Measurements from ENCODE around the gene MARK3.
"Not testable (repeated sequence)": the region's sequence is repeated elsewhere in the genome, so short reads cannot be mapped to it uniquely, and the experiment has no call there.

The MARK3 gene

DNA sequence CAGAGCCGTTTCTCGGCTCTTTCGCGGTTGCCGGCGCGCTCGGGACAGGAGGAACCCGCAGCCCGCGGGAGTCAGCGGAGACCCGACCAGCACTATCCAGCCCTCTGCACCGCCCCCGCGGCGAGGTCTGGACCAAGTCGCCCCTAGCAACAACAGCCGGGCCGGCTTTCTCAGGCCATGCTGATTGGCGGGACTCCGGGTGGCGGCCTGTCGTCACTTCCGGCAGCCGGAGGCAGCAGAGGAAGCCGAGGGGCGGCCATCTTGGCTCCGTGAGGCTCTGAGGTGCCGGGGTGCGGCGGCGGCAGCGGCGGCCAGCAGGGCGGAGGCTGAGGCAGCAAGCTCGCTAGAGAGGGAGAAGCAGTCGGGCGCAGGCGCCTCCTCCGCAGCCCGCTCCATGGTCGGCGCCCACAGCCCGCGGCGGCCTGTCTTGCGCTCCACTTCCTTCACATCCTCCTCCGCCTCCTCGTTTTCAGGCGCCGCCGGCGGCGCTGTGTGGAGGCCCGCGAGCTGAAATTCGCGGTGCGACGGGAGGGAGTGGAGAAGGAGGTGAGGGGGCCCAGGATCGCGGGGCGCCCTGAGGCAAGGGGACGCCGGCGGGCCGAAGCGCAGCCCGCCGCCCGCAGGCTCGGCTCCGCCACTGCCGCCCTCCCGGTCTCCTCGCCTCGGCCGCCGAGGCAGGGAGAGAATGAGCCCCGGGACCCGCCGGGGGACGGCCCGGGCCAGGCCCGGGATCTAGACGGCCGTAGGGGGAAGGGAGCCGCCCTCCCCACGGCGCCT lies at the start of gene MARK3:
Gene MARK3, plus strand, starts transcription at position 264 of the 777 bp plus-strand sequence. CDS start 615 bp downstream, outside the sequence.
- DNase-seq, result peak; percentile 98

- DNase-seq, result no peak
These were observed 49.0 kb upstream of the MARK3 start for GRCh38 chr14:103336191-103336590.

DNA sequence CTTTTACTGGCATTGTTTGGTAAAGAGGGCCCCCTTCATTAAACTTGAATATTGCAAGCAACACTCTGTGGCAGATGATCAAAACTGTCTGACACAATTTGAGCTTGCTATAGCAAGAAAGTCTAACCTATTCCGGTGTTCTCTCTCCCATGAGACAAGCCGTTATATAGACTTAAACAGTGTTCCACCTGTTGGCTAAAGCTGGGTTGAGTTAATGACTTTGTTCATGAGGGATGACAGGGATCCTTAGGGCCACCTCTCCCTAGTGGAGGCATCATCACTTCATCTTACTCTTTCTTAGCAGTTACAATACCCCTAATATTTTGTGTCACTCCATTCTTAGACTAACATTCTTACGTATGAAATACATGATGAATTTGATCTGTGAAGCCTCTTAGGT lies 47.4 kb upstream of the MARK3 start:
- DNase-seq, result no peak

GRCh38 chr14:103339561-103339960 lies 45.7 kb upstream of the MARK3 start:
- DNase-seq, result no peak

DNA sequence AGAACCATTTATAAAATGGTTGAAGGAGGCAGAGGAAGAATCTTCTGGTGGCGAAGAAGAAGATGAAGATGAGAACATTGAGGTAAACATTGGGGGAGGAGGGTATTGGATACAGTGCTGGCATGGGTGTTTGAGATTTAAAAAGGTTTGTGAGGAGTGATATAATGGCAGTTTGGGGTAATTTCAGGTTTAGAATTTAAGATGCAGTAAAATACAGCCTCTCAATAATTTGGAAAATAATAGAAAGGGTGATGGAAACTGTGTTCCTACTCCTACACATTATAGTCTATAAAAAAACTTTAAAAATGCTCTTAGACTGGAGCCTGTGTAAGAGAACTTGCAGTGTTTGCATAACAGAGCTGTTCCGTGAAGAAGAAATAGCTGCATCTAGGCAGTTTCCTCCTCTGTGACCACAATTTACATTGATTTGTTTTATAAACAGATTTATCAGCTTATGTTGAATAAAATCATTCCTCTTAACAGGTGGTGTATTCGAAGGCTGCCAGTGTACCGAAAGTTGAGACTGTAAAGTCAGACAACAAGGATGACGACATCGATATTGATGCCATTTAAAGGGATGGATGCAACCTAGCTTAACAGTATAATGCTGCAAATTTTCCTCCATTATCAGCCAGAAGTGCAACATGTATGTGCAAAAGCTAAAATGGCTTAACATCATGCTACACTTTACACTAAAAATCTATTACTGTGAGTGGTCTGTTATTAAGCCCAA lies 44.6 kb upstream of the MARK3 start:
- no peak for DNase-seq

DNA sequence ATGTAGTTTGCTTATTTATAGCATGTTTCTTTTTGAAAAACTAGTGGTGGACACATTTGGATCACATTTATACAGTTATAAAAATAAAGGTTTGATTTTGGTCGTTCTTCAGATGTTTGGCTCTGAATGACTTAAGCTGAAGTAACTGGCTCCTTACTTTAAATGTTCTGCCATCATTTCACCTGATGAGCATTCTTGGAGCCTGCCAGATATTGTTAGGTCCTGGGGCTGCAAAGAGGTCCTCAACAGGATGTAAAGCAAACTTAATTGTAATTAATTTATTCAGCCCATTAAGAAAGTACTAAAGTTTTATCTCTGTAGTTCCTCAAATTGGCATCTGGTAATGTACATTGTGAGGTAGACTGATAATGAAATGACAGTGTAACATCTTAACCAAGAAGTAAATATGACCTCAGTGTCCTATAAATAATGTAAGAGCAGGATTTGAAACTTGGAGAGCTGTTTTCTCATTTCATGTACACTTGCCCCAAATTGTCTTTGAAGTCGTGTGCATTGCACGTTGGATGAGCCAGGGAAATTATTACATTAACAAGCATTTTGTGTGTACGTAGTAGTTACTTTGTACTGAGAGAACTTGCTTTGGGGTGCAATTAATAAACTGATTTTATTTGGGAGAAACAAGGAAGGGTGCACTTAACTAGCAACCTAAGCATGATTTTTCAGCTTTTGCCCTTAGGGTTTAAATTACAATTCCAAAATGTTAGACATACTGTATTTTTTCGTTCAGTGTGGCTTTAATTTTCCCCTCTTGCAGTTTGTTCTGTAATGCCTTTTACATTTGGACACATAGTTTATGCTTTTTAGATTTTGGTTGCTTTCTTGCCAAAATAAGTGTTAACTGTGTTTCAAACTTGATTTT lies 43.7 kb upstream of the MARK3 start:
- DNase-seq, result no peak

DNA sequence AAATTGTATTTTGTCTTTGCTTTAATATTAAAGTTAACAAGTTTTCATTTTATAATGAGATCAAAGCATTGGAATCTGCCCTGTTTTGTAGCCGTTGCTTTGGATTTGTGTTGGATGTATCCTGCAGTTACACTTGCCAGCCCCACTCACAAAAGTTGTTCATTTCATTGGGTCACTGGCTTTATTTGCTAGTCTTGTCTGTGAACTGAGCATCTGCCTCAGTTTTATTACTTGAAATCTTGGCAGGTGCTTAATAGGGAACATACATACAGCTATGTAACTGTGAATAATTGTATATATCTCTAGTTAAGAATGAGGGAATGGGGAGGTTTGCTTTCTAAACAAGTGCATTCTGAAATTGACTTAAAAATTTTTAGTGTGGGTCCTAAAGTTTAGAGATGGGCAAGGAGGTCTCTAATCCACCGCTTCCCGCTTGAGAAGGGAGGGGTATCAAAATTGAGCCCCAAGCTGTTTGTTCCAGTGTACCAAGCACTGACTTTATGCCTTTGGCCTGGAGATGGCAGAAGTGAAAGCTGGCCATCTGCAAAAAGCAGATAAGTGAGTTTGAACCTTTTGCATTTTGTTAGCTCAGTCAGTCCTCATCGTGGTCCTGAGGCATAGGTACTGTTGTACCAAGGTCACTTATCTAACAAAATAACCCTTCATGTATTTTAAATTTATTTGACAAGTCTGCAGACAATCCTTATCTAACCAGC lies 41.9 kb upstream of the MARK3 start:
- no peak for DNase-seq

DNA sequence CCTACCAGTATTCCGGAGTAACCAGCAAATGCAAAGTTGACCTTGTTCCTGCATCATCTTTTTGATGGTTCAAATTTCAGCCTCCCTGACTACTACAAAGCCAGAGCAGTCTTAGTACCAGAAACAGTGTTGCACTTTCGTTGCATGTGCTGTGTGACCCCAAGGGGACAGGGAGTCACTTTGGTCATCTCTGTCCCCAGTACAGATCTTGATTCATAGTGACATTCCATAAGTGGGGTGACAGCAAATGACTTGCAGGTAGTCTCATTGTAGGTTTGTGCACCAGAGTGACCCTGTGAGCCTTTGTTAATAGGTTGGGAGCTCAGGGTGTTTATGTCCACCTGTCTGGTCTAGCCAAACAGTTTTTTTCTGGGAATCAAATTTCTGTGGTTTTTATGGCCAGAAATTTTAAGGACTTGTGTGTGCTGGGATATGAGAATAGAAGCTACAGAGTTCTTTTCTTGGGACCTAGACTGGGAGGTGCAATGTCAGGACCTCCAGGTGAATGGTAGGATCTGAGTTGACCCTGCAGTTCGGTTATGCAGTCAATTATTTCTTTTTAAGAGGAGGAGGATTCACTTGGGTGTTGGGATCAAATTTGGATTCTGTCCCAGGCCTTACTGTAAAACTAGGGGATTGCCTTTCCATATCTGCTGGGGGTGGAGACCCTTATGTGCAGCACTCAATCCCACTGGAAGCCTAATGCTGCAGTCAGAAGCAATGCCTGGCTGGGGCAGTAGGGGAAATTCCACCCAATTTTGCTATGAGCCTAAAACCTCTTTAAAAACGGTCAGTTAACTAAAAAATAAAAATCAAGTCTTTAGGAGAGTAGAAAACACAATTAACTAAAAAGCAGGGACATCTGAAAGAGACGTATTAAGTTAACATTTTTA lies 41.1 kb upstream of the MARK3 start:
- DNase-seq, result no peak

DNA sequence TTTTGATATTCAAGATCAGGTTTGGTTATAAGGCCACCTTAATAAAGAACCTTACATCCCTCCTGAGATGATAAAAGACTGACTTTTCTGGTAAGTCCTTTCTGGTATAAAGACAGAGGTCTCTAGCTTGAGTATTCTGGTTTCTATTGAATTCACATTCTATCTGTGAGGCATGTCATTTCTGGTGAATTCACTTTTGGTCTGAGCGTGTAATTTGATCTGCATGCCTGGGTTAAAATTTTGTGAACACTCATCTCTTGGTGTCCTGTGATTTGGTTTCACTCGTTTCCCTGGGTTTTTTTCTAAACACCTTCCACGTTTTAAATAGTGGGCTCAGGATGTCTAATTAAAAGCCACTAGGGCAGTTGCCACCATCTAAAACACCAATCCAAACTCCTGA lies 38.9 kb upstream of the MARK3 start:
- DNase-seq, result no peak

DNA sequence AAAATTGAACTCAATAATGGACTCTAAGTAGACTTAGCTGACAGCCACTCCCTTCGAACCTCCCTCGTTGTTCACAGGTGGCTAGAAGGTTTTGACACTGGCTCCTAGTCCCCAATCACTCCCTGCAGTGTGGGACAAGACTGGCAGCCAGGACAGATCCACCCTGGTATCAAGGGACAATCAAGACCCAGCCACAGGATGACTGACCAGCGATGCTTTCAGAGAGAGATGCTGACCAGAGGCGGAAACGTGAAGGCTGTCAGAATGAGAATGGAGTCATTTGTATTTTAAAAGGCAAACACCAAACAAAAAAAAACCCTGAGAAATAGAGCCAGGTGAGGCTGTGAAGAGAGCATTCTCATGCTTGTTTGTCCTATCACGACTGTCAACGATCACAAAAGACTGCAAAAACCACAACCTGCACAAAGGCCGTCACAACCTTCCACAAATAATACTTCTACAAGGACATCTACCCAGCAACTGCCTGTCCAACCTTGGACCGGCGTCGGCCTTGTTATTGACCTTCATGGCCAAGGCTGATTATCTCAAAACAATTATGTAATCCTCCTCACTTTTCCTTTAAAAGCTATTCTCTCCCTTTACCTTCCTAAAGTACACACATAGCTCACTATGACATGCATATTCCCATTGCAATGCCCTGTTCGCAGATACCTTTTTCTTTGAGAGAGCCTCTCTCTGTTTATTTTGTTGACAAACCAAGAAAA lies 38.0 kb upstream of the MARK3 start:
- DNase-seq, result no peak

- no peak for DNase-seq
These were observed 37.1 kb upstream of the MARK3 start for GRCh38 chr14:103348154-103348553.

GRCh38 chr14:103349982-103350381 lies 35.2 kb upstream of the MARK3 start:
- DNase-seq, result no peak

GRCh38 chr14:103353362-103353761 lies 31.9 kb upstream of the MARK3 start:
- no peak for DNase-seq

- no peak for DNase-seq
These were observed 31.1 kb upstream of the MARK3 start for GRCh38 chr14:103354141-103354540.

DNA sequence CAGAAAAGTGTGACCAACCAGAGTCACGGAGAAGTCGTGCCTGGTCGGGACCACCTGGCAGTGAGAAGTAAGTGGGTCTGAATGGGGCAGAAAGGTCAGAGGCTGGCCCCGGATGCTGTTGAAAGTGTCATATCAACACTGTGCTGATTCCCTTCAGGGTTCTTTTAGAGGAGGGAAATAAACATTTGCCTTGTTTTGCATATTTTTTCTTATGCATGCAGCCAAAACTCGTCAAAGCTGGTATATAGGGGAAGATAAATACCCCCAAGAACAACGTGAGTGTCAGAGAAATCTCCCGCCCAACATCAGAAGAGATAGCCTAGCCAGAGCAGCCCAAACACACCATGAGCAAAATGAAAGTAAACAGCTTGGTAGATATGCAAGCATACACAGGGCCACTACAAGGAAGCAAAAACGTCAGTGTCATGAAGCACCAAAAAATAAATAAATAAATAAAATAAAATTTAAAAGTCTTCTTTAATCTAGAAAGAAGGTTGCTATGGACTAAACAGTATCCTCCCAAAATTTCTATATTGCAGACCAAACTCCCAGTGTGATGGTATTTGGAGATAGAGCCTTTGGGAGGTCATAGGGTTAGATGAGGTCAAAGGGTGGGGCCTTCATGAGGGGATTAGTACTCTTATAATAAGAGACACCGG lies 29.1 kb upstream of the MARK3 start:
- DNase-seq, result no peak

DNA sequence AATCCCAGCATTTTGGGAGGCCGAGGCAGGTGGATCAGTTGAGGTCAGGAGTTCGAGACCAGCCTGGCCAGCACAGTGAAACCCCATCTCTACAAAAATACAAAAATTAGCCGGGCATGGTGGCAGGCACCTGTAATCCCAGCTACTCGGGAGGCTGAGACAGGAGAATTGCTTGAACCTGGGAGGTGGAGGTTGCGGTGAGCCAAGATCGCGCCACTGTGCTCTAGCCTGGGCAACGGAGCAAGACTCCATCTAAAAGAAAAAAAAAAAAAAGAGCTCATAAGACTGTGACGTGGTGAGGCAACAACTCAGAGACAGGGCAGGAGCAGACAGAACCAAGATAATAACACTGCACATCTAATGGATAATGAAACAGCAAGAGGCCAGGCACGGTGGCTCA lies 27.7 kb upstream of the MARK3 start:
- not testable (repeated sequence) for DNase-seq

GRCh38 chr14:103360548-103360947 lies 24.7 kb upstream of the MARK3 start:
- DNase-seq, result no peak

DNA sequence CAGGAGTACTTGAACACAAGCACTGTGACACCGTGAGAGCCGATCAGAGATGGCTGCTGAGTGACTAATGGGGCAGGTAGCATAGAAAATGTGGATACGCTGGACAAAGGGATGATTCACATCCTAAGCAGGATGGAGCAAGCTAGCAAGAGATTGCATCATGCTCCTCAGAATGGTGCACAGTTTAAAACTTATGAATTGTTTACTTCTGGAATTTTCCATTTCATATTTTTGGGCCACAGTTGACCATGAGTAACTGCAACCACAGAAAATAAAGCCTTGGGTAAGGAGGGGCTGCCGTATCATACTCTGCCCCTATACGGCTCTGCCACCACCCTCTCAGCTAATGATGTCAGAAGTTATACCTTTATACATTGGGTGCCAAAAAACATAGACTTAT lies 23.3 kb upstream of the MARK3 start:
- DNase-seq, result no peak

DNA sequence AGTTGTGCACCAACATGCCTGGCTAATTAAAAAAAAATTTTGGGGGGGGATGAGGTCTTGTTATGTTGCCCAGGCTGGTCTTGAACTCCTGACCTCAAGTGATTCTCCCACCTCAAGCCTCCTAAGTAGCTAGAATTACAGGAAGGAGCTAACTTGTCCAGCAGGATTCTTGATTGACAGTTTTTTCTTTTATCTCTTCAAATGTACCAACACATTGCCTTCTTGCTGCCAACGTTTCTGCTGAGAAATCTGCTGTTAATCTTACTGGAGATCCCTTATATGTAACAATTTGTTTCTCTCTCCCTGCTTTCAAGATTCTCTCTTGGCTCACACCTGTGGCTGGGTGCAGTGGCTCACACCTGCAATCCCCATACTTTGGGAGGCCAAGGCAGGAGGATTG lies 22.4 kb upstream of the MARK3 start:
- DNase-seq, result no peak

DNA sequence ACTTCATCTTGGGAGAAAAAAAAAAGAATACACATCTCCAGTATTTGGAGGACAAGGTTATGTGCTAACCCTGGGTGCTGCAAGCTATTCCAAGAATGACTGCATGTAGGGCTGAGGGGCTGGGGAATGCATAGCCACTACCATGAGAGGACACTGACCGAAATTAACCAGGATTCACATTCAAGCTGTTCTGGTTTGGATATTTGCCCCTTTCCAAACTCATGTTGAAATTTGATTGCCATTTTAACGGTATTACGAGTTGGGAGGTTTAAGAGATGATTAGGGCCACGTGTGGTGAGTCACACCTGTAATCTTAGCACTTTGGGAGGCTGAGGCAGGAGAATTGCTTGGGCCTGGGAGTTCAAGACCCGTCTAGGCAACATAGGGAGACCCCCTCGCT lies 18.5 kb upstream of the MARK3 start:
- no peak for DNase-seq

Data from DMS79 (cell line).